ENCODE data around the gene SLC2A3.
"Not testable (repeated sequence)": the region's sequence is repeated elsewhere in the genome, so short reads cannot be mapped to it uniquely, and the experiment has no call there.

SLC2A3 gene

DNA sequence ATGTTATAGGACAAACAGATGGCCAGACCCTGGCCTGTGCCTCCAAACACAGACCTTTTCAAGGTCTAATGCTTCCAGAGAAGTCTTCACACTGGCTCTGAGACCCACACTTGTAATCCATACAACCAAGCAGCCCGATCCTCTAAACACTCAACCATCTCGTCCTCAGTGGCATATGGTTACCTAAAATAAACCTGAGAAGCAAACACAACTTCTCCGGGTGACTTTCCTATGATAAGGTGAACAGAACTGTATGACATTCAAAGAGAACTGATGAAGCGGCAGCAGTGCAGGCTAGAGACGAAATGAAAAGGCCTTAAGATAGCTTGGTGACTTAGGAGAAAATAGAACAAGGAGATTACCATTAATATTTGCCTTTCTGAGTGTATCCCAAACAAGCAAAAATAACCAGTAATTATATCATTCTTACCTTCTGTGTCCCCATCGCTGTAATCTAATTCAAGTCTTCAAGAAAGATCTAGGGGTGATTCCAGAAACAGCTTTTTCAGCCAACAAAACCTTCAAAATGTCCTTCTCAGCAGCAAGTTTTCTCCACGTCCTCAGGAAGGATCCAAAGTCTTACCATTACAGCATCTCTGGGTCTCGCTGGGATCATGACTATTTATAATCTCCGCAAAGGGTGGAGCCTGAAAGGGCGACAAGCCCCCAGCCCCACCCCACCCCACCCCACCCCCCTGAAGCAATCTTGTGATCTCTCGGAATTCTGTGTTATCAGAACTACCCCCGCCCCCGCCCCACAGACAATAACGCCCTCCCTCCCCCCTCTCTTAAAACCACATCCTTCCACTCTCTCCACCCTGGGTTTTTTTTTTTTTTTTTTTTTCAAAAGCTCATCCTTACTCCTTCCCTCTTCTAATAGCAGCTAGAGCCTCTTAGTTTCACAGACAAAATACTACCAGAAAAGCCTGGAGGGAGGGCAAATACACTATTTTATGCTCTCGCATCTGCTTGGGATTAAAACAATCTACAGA lies at the start of gene SLC2A3:
SLC2A3 (minus strand) TSS at position 598 of the 992 bp plus-strand sequence; CDS start at position 445, 153 bp downstream.
- DNase-seq, result peak; percentile 36 to 76

GRCh38 chr12:7984900-7985299 lies 48.9 kb upstream of the SLC2A3 start:
- DNase-seq, result no peak

- not testable (repeated sequence) for DNase-seq
Observed at GRCh38 chr12:7983460-7983859, 47.5 kb upstream of the SLC2A3 start.

DNA sequence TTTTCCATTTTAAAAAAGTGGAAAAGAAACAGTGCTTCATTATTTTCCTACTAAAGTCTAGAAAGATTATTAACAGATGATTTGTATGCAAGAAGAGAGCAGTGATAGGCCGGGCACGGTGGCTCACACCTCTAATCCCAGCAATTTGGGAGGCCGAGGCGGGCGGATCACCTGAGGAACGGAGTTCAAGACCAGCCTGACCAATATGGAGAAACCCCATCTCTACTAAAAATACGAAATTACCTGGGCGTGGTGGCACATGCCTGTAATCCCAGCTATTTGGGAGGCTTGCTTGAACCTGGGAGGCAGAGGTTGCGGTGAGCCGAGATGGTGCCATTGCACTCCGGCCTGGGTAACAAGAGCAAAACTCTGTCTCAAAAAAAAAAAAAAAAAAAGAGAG lies 47.0 kb upstream of the SLC2A3 start:
- not testable (repeated sequence) for DNase-seq

DNA sequence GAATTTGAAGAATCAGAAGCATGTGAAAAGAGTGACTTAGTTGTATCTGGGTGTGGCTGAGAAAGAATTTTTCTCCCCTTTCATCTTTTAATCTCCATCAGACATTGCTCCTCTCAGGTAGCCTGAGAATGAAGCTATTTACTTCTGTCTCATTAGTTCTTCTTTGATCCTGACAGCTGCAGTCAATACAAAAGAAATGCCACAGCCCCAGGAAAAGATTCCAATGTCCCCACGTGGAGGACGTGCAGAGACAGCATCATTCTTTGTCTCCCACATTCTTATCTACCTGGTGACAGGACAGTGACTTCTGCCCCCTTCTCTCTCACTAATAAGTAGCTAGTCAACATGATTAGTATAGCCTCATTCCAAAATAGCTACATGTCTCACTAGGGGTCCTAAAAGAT lies 46.3 kb upstream of the SLC2A3 start:
- DNase-seq, result not testable (repeated sequence)

GRCh38 chr12:7981446-7981845 lies 45.5 kb upstream of the SLC2A3 start:
- no peak for DNase-seq

GRCh38 chr12:7977351-7978124 lies 41.6 kb upstream of the SLC2A3 start:
- not testable (repeated sequence) for DNase-seq

DNA sequence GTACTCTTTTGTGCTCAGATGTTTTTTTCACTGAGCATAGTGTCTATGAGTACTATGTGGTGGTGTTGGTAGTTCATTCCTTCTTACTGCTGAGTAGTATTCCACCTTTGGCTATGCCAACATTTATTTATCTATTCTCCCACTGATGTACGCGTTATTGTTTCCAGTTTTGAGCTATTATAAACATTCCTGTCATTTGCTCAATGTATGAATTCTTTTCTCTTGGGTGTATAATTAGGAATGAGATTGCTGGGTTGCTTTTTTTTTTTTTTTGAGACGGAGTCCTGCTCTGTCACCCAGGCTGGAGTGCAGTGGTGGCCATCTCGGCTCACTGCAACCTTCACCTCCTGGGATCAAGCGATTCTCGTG lies 37.5 kb upstream of the SLC2A3 start:
- DNase-seq, result no peak

DNA sequence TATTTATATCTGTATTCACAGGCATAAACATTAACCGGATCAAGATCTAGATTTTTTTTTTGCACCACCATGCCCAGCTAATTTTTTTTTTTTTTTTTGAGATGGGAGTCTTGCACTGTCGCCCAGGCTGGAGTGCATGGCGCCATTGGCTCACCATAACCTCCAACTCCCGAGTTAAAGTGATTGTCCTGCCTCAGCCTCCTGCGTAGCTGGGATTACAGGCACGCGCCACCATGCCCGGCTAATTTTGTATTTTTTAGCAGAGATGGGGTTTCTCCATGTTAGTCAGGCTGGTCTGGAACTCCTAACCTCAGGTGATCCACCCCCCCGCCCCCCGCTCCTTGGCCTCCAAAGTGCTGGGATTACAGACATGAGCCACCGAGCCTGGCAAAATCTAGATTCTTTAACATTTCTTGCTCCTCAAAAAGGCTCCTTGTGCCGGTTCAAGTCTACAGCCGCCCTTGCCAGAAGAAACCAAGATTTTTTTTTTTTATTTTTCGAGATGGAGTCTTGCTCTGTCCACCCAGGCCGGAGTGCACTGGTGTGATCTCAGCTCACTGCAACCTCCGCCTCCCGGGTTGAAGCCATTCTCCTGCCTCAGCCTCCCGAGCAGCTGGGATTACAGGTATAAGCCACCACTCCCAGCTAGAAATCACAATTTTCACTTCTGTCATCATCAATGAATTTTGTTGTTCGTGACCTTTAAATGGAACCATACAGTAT lies 36.9 kb upstream of the SLC2A3 start:
- no peak for DNase-seq

GRCh38 chr12:7972269-7972668 lies 36.3 kb upstream of the SLC2A3 start:
- not testable (repeated sequence) for DNase-seq

DNA sequence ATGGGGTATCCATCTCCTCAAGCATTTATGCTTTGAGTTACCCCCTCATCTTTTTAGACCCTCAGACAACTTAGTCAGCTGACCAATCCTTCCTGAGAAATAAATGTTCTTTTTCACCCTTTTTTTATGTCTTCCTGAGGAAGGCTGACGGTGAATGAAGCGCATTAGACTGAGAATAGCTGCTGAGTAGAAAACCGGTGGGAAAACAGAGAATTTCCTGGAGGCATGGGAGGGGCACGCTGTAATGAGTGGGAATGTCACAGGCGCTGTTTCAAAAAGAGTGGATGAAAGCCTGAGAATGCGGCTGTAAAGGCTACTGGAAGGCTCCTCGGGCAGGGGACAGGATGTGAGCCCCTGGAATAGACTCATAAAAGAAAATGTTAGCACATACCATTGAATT lies 35.8 kb upstream of the SLC2A3 start:
- DNase-seq, result not testable (repeated sequence)

GRCh38 chr12:7970475-7971252 lies 34.7 kb upstream of the SLC2A3 start:
- DNase-seq, result peak; percentile 21 to 48

GRCh38 chr12:7966563-7966962 lies 30.6 kb upstream of the SLC2A3 start:
- DNase-seq, result no peak

- not testable (repeated sequence) for DNase-seq
Observed at GRCh38 chr12:7964669-7965068, 28.7 kb upstream of the SLC2A3 start.

DNA sequence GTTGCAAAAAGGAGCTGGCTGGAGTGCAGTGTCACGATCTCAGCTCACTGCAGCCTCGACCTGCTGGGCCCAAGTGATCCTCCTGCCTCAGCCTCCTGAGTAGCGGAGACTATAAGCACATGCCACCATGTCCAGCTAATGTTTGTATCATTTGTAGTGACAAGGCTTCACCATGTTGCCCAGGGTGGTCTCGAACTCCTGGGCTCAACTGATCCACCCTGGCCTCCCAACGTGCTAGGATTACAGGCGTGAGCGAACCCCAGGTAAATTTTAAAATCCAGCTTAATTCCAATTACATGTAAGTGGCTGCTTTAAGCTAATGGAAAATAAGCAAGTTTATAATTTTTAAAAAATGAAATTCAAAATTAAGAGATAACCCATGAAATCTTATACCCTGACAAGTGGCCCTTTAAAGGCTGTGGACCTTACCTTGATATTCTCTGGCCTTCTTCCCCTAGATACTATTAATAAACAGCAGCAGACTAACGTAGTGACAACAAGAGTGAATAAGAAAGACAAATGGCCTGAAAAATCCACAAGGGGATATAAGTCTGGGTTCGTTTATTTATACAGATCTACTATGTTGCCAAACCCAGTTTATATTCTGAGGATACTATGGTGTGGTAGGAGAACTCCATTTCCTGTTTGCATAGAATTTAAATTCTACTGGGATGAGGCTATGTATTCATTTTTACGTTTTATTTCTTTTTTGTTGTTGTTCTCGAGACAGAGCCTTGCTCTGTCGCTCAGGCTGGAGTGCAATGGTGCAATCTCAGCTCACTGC lies 25.6 kb upstream of the SLC2A3 start:
- DNase-seq, result no peak

GRCh38 chr12:7959701-7960121 lies 23.7 kb upstream of the SLC2A3 start:
- DNase-seq, result no peak

- DNase-seq, result no peak
Observed at GRCh38 chr12:7959278-7959677, 23.3 kb upstream of the SLC2A3 start.

DNA sequence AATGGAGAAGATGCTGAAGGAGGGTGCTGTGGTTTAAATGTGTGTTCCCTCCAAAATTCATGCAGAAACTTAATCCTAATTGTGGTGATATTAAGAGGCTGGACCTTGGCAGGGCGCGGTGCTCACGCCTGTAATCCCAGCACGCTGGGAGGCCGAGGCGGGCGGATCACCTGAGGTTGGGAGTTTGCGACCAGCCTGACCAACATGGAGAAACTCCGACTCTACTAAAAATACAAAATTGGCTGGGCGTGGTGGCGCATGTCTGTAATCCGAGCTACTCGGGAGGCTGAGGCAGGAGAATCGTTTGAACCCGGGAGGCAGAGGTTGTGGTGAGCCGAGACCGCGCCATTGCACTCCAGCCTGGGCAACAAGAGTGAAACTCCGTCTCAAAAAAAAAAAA lies 18.9 kb upstream of the SLC2A3 start:
- DNase-seq, result not testable (repeated sequence)

DNA sequence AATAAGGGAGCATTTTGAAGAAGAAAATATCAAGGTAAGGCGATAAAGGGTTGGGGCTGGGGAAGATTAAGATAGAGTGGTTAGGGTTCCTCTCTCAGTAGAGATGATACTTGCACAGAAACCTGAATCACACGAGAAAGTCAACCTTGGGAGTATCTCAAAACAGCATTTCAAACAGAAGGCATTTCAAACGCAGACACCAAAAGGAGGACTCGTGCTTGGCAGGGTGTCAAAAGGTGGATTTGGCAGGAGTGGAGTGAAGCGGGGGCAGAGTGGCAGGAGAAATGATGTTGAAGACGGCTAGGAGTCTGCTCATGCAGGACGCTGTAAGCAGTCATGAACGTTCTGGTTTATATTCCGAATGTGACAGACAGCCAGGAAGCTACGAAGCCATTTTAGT lies 18.4 kb upstream of the SLC2A3 start:
- DNase-seq, result not testable (repeated sequence)

GRCh38 chr12:7953912-7954311 lies 17.9 kb upstream of the SLC2A3 start:
- DNase-seq, result not testable (repeated sequence)

GRCh38 chr12:7951671-7952070 lies 15.7 kb upstream of the SLC2A3 start:
- DNase-seq, result no peak

Measured in hippocampal formation (tissue), 2 donors.